ENCODE results near the gene F2RL1. TPM values are rescaled to one million over a fixed set of nuclear protein-coding genes. Genes with fewer than 3 reads are reported as not detected.

The F2RL1 gene
- total RNA-seq, 4 donors from 2014 or later: 0.19 to 3.6 (median 0.35) TPM

DNA sequence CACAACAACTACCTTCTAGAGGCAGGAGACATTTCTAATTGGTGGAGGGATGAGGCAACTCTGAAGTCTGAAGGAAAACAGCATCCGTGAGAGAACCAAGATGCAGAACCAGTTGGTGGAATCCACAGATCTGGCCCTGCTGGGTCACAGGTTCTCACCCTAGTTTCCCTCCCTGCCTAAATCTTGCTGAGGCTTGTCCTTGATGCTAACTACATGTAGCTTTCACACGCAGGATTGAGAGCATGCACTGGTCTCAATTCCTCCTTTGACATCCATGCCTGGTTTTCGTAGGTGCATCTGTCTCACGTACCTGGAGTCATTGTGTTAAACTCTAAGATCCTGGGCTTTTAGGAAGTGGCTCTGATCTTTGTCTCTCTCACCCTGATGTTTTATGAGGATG is 9.7 kb upstream of the F2RL1 start:
- TF ChIP-seq CTCF (IDR thresholded peaks at IDR 0.05; ENCODE audit: low read depth): no peak

- no peak for TF ChIP-seq CTCF (IDR thresholded peaks at IDR 0.05; ENCODE audit: low read depth)
These were observed 8.6 kb upstream of the F2RL1 start for GRCh38 chr5:76810236-76810635.

DNA sequence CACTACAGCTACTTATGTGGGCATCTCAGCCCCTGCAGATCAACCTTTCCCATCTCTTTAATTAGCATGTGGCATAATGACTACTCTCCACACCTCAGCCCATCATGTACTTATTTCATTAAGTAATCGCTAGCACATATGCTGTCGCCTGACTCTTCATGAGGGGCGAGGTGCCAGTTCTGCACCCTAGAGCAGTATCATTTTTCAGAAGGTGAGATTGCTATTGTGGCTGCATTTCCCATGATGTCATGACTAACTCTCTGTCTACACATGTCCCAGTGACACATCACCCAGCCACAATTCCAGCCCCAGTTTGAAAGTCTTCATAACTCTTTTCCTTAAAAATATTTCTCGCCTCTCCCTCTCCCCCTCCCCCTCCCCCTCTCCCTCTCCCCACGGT is 7.6 kb upstream of the F2RL1 start:
- TF ChIP-seq CTCF (IDR thresholded peaks at IDR 0.05; ENCODE audit: low read depth): no peak

GRCh38 chr5:76813982-76814562 is 4.8 kb upstream of the F2RL1 start:
- TF ChIP-seq CTCF (IDR thresholded peaks at IDR 0.05; ENCODE audit: low read depth): no peak

DNA sequence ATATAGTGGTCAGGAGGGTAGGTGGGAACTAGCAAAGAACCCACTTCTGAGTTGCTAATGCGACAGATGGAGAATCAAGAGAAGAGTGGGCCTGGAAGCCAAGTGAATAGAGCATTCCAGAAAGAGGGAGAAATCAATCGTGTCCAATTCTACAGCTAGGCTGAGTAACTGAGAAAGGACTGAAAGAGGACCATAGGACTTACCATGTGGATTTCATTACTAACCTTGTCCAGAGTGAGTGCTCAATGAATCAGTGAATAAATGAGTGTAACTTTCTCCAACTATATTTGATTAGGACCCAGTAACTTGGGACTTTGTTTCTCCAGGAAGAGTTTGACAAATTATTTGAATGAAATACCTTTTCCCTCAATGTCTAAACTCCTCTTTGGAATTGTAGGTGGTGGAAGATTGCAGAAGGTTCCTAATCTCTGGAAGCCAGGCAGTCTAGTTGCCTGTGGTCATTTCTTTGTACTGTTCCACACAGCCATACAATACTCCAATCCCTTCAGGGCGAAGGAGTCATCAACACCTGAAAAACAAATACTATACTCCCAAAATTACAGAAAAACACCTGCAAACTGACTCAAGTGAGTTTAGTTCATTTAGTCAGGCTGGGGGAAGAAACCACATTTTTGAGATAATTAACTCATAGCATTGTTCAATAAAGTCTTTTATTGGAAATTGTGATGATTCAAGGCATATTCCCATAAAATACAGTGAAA is 2.6 kb upstream of the F2RL1 start:
- no peak for TF ChIP-seq CTCF (IDR thresholded peaks at IDR 0.05; ENCODE audit: low read depth)

- TF ChIP-seq CTCF (IDR thresholded peaks at IDR 0.05; ENCODE audit: low read depth): no peak
These were observed 1.2 kb downstream of the F2RL1 start for GRCh38 chr5:76819851-76820525.

- TF ChIP-seq CTCF (IDR thresholded peaks at IDR 0.05; ENCODE audit: low read depth): no peak
These were observed 1.7 kb downstream of the F2RL1 start for GRCh38 chr5:76820526-76820890.
